ENCODE measurements around the gene BLTP3B.

Gene BLTP3B

GRCh38 chr12:100120355-100120754, 22.3 kb downstream of the BLTP3B start:
- no peak for DNase-seq (ENCODE audit: low spot score)

- no peak for DNase-seq (ENCODE audit: low spot score)
Observed at GRCh38 chr12:100115291-100115690, 27.4 kb downstream of the BLTP3B start.

- no peak for DNase-seq (ENCODE audit: low spot score)
Observed at GRCh38 chr12:100114574-100114973, 28.1 kb downstream of the BLTP3B start.

- no peak for DNase-seq (ENCODE audit: low spot score)
Observed at GRCh38 chr12:100110276-100110675, 32.4 kb downstream of the BLTP3B start.

GRCh38 chr12:100106861-100107260, 35.8 kb downstream of the BLTP3B start:
- DNase-seq (ENCODE audit: low spot score), result no peak

- no peak for DNase-seq (ENCODE audit: low spot score)
Observed at GRCh38 chr12:100105661-100106060, 37.0 kb downstream of the BLTP3B start.

GRCh38 chr12:100101000-100101399, 41.7 kb downstream of the BLTP3B start:
- no peak for DNase-seq (ENCODE audit: low spot score)

Data from HuH-7.5 (cell line).